HG03103 (cell line): ENCODE measurements around the gene EXOC6B.
A peak's percentile ranks its signal among the peaks of the same experiment; 100 is the strongest.

Experiments
- ATAC-seq: cut with Tn5 transposase; IDR thresholded peaks from one replicate; pipeline ENCODE4 v1.9.1; 2021; ENCODE audit warnings: low read depth; ENCODE audit not compliant: unreplicated experiment

The EXOC6B gene

GRCh38 chr2:72155151-72155550 lies 670.7 kb downstream of the EXOC6B start:
- ATAC-seq = no peak

- ATAC-seq = no peak
Observed at GRCh38 chr2:72154386-72154975, 671.4 kb downstream of the EXOC6B start.

- ATAC-seq = no peak
Observed at GRCh38 chr2:72153924-72154323, 671.9 kb downstream of the EXOC6B start.

- no peak for ATAC-seq
Observed at GRCh38 chr2:72153026-72153791, 672.6 kb downstream of the EXOC6B start.

GRCh38 chr2:72150861-72151356 lies 674.9 kb downstream of the EXOC6B start:
- no peak for ATAC-seq

DNA sequence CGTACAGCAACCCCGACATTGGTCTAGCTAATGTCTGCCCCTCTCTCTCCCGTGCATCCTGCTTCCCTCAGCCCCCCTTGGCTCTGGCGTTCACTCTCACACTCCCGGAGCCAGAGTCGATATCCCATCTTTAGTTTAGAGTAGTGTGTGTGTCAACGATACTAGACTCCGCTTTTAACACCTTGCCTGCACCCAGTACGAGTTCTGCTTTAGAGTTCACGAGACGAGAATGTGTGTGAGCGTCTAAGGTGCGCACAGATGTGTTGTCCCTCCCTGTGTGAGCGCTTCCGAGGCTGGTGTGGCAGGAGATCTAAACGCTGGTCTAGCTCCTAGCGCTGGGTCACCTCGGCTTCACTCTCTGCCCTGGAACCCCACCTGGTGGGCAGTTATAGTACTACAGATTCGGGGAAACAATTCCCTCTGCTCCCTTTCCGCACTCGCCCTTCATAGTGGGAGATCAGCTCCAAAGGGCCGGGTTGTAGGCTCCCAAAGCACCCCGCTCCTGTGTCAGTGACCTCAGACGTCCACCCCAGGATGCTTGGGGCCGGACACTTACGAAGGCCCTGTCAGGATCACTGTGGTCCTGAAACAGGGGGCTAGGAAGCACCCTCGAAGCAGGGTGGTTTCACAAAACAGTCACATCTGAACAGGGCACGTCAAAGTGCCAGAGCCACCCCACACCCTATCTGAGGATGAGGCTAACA lies 675.5 kb downstream of the EXOC6B start:
- peak; percentile 62 for ATAC-seq

DNA sequence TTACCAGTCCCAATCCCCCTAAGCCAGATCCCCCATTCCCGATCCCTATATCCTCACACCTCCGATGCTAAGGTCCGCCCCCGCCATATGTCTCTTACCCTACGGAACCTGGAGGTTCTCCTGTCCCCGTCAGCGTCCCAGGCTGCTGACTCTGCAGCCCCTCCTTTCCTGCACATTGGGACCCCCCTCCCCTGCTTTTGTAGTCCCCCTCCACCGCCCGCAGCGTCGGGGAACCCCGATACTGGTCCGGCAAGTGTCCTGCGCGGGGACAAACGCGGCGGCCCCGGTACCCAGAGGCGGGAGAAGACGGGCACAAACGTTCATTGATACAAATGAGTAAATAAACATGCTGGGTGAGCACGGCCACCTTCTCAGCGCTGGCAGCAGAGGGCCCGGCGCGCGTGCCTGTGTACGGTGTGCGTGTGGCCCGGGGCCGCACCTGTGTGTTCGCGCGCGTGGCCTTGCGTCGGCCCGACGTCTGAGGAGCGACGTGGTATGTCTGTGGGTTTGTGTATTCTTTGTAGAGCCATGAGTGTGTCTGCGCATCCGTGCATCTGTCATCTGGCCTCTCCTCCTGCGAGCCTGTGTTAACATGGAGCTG lies 676.2 kb downstream of the EXOC6B start:
- peak; percentile 3 for ATAC-seq

DNA sequence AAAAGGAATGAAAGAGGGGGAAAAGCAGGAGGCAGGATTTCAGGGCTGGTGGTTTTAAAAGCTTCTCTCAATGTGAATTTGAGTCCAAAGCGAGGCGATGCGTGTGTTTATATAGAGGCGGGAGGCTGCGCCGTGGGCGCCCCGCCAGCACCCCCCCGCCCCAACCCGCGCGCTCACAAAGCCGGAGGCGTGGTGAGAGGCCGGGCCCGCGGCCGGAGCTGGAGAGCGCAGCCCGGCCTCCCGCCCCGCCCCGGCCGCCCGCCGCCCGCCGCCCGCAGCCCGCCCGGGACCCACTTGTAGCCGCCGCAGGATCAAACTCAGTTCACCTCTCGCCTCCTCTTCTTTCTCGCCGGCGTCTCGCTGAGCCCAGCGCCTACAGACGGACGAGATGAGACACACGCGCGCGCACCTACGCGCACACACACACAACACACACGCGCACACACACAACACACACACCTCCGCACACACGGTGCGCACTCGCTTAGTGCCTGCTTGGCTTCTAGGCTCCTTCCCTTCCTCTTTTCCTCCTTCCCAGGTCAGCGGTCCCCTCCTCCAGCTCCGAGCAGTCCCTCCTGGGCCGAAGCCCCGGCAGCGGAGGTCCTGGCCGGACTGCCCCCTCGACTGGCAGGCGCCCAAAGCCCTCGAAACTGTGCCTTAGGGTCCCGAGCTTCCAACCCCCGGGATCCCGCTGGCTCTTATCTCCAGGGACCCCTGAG lies 676.8 kb downstream of the EXOC6B start:
- no peak for ATAC-seq

- no peak for ATAC-seq
Observed at GRCh38 chr2:72148003-72148836, 677.6 kb downstream of the EXOC6B start.

GRCh38 chr2:72147303-72147971 lies 678.4 kb downstream of the EXOC6B start, which contains the start of gene CYP26B1:
Gene CYP26B1 (minus strand): TSS chr2:72147862. CDS start chr2:72147834, 28 bp downstream.
- ATAC-seq = no peak

GRCh38 chr2:72146347-72147302 lies 679.2 kb downstream of the EXOC6B start:
- ATAC-seq = no peak

DNA sequence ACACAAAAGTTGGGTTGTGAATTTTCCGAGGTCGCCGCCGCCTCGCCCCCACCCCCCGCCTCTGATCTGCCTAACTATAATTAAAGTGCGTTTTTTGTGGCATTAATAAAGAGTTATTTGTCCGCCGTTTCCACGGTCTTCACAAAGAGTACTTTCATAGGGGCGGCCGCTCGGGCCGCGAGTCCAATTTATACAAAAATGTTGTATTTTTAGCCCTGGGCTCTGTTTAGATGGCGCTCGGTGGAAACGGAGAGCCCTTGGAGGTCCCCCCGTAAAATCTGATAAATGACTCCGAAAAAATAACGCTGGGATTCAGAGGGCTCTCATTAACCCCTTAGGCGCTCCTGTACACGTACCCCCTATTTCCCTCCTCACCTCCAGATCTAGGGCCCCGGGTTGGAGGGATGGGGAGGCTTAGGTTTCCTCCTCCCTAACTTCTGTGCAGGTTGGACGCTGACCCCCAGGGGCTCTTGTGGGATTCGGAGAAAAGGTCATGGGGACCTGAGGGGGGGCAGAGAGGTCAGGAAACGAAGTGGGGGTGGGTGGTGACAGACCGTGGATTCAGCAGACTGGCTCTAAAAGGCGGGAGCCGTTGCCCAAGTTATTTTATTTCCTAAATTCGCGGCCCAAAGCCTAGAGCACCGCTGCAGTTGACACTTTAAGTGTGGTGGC lies 680.0 kb downstream of the EXOC6B start:
- ATAC-seq = no peak

GRCh38 chr2:72145289-72145657 lies 680.6 kb downstream of the EXOC6B start:
- no peak for ATAC-seq

- no peak for ATAC-seq
Observed at GRCh38 chr2:72144632-72145288, 681.1 kb downstream of the EXOC6B start.

DNA sequence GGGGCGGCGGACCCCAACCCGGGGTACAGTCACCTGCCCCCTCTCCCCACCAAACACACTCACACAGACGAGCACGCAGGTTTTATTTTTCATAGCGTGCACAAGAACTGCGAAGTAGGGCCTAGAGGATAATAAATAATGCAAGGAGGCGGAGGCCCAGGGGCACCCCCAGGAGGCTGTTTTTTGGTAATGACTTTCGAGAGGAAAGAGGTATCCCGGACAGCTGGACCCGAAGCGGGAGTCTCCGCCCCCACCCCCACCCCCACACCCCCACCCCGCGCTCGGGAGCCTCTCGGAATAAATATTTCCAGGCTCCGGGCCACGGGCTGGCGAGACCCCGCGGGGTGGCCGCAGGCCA lies 681.6 kb downstream of the EXOC6B start:
- ATAC-seq = no peak

DNA sequence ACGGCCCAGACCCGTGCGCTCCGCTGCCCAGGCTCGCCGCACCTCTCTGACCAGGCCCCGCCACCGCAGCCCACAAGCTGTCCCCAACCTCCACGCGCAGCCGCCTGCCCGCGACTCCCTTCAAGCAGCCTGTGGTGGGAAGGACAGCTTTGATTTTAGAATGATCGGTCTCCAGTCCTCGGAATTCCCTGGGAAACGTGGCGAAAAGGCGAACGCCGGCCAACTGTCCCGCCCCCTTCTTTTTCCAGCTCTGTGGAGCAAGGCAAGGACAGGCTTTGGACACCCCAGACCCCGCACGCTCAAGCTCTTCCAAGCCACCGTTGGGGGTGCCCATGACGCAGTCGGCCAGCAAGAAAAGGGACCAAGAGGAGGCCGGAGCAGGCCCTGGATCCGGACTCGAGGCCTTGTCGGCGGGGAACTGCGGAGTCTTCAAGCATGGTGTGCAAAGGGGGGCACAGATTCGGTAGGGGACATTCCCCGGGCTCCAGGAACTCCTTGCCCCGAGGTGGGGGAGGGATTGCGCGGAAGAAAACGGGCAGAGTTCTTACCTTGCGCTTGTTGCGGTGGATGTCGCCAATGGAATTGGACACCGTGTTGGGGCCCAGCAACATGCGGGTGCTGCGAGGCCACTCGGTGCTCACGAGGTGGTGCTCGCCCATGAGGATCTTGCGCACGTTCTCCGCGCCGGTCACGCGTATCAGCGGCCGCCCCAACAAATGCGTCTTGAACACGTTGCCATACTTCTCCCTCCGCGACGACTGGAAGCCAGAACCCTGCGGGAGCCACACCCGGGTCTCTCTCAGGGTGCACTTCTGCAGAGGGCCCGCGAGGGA lies 682.2 kb downstream of the EXOC6B start:
- no peak for ATAC-seq
